ENCODE data around the gene ODF2.

DNA sequence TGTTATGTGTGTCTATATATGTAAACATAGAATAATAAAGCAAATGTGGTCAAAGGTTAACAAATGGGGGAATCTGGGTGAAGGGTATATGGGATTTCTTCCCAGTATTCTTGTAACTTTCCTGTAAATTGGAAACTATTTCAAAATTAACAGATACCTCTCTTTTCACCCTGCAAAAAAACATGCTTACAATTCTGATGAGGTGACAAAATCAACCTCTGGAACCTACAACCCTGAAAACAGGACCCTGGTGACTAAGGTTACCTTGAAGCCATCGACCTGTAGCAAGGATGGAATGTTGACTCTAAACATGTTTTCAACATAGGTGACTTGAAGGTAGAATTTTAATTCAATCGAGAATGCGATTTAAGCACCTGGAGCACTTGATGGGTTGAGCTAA, 90.7 kb downstream of the ODF2 start:
- TF ChIP-seq, protein P1, sequence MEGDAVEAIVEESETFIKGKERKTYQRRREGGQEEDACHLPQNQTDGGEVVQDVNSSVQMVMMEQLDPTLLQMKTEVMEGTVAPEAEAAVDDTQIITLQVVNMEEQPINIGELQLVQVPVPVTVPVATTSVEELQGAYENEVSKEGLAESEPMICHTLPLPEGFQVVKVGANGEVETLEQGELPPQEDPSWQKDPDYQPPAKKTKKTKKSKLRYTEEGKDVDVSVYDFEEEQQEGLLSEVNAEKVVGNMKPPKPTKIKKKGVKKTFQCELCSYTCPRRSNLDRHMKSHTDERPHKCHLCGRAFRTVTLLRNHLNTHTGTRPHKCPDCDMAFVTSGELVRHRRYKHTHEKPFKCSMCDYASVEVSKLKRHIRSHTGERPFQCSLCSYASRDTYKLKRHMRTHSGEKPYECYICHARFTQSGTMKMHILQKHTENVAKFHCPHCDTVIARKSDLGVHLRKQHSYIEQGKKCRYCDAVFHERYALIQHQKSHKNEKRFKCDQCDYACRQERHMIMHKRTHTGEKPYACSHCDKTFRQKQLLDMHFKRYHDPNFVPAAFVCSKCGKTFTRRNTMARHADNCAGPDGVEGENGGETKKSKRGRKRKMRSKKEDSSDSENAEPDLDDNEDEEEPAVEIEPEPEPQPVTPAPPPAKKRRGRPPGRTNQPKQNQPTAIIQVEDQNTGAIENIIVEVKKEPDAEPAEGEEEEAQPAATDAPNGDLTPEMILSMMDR (IDR thresholded peaks at IDR 0.05), result no peak
- TF ChIP-seq POLR2A (IDR thresholded peaks at IDR 0.05), result no peak

All from testis (tissue), 2 donors.